HEK293 (cell line): Measurements from ENCODE around the gene PPA1.
A peak's percentile ranks its signal among the peaks of the same experiment; 100 is the strongest.

Experiments used
- GFI1B ChIP-seq: fragments of 450-650 bp; formaldehyde crosslinking; IDR thresholded peaks from 2 replicates; pipeline ENCODE4 v1.5.1; 2016; ENCODE audit warnings: missing biosample characterization, missing genetic modification characterization
- KLF10 ChIP-seq: fragments of 450-650 bp; IDR thresholded peaks from 2 replicates; pipeline ENCODE4 v1.5.1; 2018; ENCODE audit warnings: missing biosample characterization, mild to moderate bottlenecking, missing genetic modification characterization
- MEIS1 ChIP-seq: sonication (generic); formaldehyde crosslinking; IDR thresholded peaks from 2 replicates; pipeline ENCODE4 v1.8.1; 2022; ENCODE audit warnings: missing genetic modification reagents, mild to moderate bottlenecking, borderline replicate concordance
- OSR2 ChIP-seq: fragments of 450-650 bp; formaldehyde crosslinking; IDR thresholded peaks from 2 replicates; pipeline ENCODE4 v1.5.1; 2016; ENCODE audit warnings: missing biosample characterization, missing genetic modification characterization
- SP7 ChIP-seq: fragments of 450-650 bp; formaldehyde crosslinking; IDR thresholded peaks from 2 replicates; pipeline ENCODE4 v1.5.1; 2016; ENCODE audit warnings: missing biosample characterization, missing genetic modification characterization
- WT1 ChIP-seq: fragments of 450-650 bp; formaldehyde crosslinking; IDR thresholded peaks from 2 replicates; pipeline ENCODE4 v1.5.1; 2016; ENCODE audit warnings: missing biosample characterization, missing genetic modification characterization
- ZBTB8A ChIP-seq: fragments of 450-650 bp; formaldehyde crosslinking; IDR thresholded peaks from 2 replicates; pipeline ENCODE4 v1.5.1; 2016; ENCODE audit warnings: missing biosample characterization, missing genetic modification characterization
- ZNF174 ChIP-seq: fragments of 450-650 bp; formaldehyde crosslinking; IDR thresholded peaks from 2 replicates; pipeline ENCODE4 v1.5.0; 2017; ENCODE audit warnings: missing biosample characterization, mild to moderate bottlenecking, missing genetic modification characterization
- ZNF302 ChIP-seq: fragments of 450-650 bp; formaldehyde crosslinking; IDR thresholded peaks from 2 replicates; pipeline ENCODE4 v1.5.1; 2016; ENCODE audit warnings: missing biosample characterization, missing genetic modification characterization, low read depth
- ZNF335 ChIP-seq: fragments of 450-650 bp; formaldehyde crosslinking; conservative IDR thresholded peaks from 2 replicates; pipeline ENCODE4 v1.5.1; 2016; ENCODE audit warnings: missing biosample characterization, missing genetic modification characterization
- ZNF501 ChIP-seq: fragments of 450-650 bp; formaldehyde crosslinking; IDR thresholded peaks from 2 replicates; pipeline ENCODE4 v1.5.1; 2016; ENCODE audit warnings: missing biosample characterization, missing genetic modification characterization
- ZNF510 ChIP-seq: fragments of 450-650 bp; formaldehyde crosslinking; IDR thresholded peaks from 2 replicates; pipeline ENCODE4 v1.5.1; 2018; ENCODE audit warnings: mild to moderate bottlenecking, missing genetic modification characterization, missing biosample characterization; ENCODE audit not compliant: insufficient replicate concordance
- ZNF530 ChIP-seq: fragments of 450-650 bp; formaldehyde crosslinking; IDR thresholded peaks from 2 replicates; pipeline ENCODE4 v1.5.1; 2016; ENCODE audit warnings: low read depth, missing biosample characterization, missing genetic modification characterization
- ZNF560 ChIP-seq: fragments of 450-650 bp; formaldehyde crosslinking; IDR thresholded peaks from 2 replicates; pipeline ENCODE4 v1.5.1; 2017; ENCODE audit warnings: missing biosample characterization, missing genetic modification characterization, borderline replicate concordance
- ZNF623 ChIP-seq: fragments of 450-650 bp; formaldehyde crosslinking; IDR thresholded peaks from 2 replicates; pipeline ENCODE4 v1.5.1; 2016; ENCODE audit warnings: missing biosample characterization, missing genetic modification characterization
- ZNF660 ChIP-seq: fragments of 450-650 bp; IDR thresholded peaks from 2 replicates; pipeline ENCODE4 v1.5.1; 2018; ENCODE audit warnings: missing biosample characterization, mild to moderate bottlenecking, missing genetic modification characterization
- ZNF677 ChIP-seq: fragments of 450-650 bp; IDR thresholded peaks from 2 replicates; pipeline ENCODE4 v1.5.0; 2018; ENCODE audit warnings: missing biosample characterization, mild to moderate bottlenecking, missing genetic modification characterization, moderate library complexity
- ZNF792 ChIP-seq: fragments of 450-650 bp; formaldehyde crosslinking; IDR thresholded peaks from 2 replicates; pipeline ENCODE4 v1.5.1; 2016; ENCODE audit warnings: missing biosample characterization, missing genetic modification characterization
- ZNF830 ChIP-seq: fragments of 450-650 bp; IDR thresholded peaks from 2 replicates; pipeline ENCODE4 v1.5.0; 2018; ENCODE audit warnings: missing biosample characterization, missing genetic modification characterization, low read depth, mild to moderate bottlenecking, moderate library complexity
- ZNF837 ChIP-seq: fragments of 450-650 bp; formaldehyde crosslinking; IDR thresholded peaks from 2 replicates; pipeline ENCODE4 v1.5.1; 2016; ENCODE audit warnings: missing biosample characterization, missing genetic modification characterization
- ZSCAN16 ChIP-seq: fragments of 450-650 bp; formaldehyde crosslinking; IDR thresholded peaks from 2 replicates; pipeline ENCODE4 v1.5.1; 2016; ENCODE audit warnings: missing biosample characterization, missing genetic modification characterization
- TF ChIP-seq, protein P1 (sequence below): fragments of 450-650 bp; formaldehyde crosslinking; IDR thresholded peaks from 2 replicates; pipeline ENCODE4 v1.5.0; 2017; ENCODE audit warnings: missing biosample characterization, missing genetic modification characterization, borderline replicate concordance
- TF ChIP-seq, protein P2 (sequence below): fragments of 450-650 bp; formaldehyde crosslinking; IDR thresholded peaks from 2 replicates; pipeline ENCODE4 v1.5.1; 2016; ENCODE audit warnings: missing biosample characterization, missing genetic modification characterization
- TF ChIP-seq, protein P3 (sequence below): fragments of 450-650 bp; formaldehyde crosslinking; optimal IDR thresholded peaks from 2 replicates; pipeline ENCODE3; 2016; ENCODE audit warnings: missing biosample characterization, mild to moderate bottlenecking, missing genetic modification characterization
- TF ChIP-seq, protein P4 (sequence below): fragments of 450-650 bp; formaldehyde crosslinking; IDR thresholded peaks from 2 replicates; pipeline ENCODE4 v1.5.1; 2016; ENCODE audit warnings: missing biosample characterization, missing genetic modification characterization

Gene PPA1

DNA sequence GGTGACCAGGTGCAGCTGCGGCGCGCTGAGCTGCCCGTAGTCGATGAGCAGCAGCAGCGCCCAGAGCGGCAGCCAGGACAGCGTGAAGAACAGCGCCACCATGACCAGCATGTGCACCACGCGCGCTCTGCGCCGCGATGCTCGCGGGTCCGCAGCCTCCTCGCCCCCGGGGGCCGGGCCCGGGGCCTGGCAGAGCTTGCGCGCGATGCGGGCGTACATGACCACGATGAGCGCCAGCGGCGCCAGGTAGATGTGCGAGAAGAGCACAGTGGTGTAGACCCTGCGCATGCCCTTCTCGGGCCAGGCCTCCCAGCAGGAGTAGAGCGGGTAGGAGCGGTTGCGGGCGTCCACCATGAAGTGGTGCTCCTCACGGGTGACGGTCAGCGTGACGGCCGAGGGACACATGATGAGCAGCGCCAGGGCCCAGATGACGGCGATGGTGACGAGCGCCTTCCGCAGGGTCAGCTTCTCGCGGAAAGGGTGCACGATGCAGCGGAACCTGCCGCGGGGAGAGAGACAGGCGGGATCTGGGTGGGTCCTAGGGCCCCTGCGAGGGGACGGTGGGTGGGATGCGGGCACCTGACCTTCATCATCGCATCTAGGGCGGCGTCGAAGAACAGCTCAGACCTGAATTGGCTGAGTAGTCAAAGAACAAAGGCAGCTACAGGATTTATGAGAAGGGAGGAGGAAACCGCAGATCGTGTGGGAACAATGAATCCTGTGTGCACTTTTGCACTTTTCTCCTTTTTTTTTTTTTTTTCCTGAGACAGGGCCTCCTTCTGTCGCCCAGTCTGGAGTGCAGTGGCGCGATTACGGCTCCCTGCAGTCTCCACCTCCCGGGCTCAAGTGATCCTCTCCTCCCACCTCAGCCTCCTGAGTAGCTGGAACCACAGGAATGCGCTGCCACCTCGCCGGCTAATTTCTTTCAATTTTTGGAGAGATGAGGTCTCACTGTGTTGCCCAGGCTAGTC, 22.4 kb upstream of the PPA1 start (continued):
- TF ChIP-seq, protein P1, sequence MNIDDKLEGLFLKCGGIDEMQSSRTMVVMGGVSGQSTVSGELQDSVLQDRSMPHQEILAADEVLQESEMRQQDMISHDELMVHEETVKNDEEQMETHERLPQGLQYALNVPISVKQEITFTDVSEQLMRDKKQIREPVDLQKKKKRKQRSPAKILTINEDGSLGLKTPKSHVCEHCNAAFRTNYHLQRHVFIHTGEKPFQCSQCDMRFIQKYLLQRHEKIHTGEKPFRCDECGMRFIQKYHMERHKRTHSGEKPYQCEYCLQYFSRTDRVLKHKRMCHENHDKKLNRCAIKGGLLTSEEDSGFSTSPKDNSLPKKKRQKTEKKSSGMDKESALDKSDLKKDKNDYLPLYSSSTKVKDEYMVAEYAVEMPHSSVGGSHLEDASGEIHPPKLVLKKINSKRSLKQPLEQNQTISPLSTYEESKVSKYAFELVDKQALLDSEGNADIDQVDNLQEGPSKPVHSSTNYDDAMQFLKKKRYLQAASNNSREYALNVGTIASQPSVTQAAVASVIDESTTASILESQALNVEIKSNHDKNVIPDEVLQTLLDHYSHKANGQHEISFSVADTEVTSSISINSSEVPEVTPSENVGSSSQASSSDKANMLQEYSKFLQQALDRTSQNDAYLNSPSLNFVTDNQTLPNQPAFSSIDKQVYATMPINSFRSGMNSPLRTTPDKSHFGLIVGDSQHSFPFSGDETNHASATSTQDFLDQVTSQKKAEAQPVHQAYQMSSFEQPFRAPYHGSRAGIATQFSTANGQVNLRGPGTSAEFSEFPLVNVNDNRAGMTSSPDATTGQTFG (tag by site-specific recombination): no peak
- TF ChIP-seq WT1 (tag by site-specific recombination): peak; percentile 67
- TF ChIP-seq OSR2: peak; percentile 52
- TF ChIP-seq, protein P2, sequence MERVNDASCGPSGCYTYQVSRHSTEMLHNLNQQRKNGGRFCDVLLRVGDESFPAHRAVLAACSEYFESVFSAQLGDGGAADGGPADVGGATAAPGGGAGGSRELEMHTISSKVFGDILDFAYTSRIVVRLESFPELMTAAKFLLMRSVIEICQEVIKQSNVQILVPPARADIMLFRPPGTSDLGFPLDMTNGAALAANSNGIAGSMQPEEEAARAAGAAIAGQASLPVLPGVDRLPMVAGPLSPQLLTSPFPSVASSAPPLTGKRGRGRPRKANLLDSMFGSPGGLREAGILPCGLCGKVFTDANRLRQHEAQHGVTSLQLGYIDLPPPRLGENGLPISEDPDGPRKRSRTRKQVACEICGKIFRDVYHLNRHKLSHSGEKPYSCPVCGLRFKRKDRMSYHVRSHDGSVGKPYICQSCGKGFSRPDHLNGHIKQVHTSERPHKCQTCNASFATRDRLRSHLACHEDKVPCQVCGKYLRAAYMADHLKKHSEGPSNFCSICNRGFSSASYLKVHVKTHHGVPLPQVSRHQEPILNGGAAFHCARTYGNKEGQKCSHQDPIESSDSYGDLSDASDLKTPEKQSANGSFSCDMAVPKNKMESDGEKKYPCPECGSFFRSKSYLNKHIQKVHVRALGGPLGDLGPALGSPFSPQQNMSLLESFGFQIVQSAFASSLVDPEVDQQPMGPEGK: no peak
- TF ChIP-seq ZNF660 (tag by site-specific recombination): no peak
- TF ChIP-seq ZNF792 (tag by site-specific recombination): no peak
- TF ChIP-seq ZNF830 (tag by site-specific recombination): no peak
- no peak for TF ChIP-seq ZNF837 (tag by site-specific recombination)
- no peak for TF ChIP-seq GFI1B
- no peak for TF ChIP-seq ZNF501 (tag by site-specific recombination)
- TF ChIP-seq ZNF623: no peak
- no peak for TF ChIP-seq ZNF530
- no peak for TF ChIP-seq ZBTB8A (tag by site-specific recombination)
- TF ChIP-seq ZNF335 (tag by site-specific recombination): no peak
- no peak for TF ChIP-seq ZNF302 (tag by site-specific recombination)
- TF ChIP-seq ZNF510 (tag by site-specific recombination): no peak
- TF ChIP-seq MEIS1 (CRISPR knock-in tag): peak; percentile 6; the same call in 1 of the 2 replicates
- TF ChIP-seq SP7 (tag by site-specific recombination): no peak
- TF ChIP-seq ZNF174 (tag by site-specific recombination): no peak
- TF ChIP-seq ZNF677 (tag by site-specific recombination): no peak
- TF ChIP-seq, protein P3, sequence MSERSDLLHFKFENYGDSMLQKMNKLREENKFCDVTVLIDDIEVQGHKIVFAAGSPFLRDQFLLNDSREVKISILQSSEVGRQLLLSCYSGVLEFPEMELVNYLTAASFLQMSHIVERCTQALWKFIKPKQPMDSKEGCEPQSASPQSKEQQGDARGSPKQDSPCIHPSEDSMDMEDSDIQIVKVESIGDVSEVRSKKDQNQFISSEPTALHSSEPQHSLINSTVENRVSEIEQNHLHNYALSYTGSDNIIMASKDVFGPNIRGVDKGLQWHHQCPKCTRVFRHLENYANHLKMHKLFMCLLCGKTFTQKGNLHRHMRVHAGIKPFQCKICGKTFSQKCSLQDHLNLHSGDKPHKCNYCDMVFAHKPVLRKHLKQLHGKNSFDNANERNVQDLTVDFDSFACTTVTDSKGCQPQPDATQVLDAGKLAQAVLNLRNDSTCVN: no peak
- TF ChIP-seq, protein P4, sequence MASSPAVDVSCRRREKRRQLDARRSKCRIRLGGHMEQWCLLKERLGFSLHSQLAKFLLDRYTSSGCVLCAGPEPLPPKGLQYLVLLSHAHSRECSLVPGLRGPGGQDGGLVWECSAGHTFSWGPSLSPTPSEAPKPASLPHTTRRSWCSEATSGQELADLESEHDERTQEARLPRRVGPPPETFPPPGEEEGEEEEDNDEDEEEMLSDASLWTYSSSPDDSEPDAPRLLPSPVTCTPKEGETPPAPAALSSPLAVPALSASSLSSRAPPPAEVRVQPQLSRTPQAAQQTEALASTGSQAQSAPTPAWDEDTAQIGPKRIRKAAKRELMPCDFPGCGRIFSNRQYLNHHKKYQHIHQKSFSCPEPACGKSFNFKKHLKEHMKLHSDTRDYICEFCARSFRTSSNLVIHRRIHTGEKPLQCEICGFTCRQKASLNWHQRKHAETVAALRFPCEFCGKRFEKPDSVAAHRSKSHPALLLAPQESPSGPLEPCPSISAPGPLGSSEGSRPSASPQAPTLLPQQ: no peak
- no peak for TF ChIP-seq KLF10 (tag by site-specific recombination)
- no peak for TF ChIP-seq ZSCAN16
- no peak for TF ChIP-seq ZNF560 (tag by site-specific recombination)
